Measurements from ENCODE around the gene U2SURP. TPM values are rescaled to one million over a fixed set of nuclear protein-coding genes. Genes with fewer than 3 reads are reported as not detected.

U2SURP gene
- total RNA-seq, 4 donors from 2014 or later = 36.7 to 180 (median 79.3) TPM

DNA sequence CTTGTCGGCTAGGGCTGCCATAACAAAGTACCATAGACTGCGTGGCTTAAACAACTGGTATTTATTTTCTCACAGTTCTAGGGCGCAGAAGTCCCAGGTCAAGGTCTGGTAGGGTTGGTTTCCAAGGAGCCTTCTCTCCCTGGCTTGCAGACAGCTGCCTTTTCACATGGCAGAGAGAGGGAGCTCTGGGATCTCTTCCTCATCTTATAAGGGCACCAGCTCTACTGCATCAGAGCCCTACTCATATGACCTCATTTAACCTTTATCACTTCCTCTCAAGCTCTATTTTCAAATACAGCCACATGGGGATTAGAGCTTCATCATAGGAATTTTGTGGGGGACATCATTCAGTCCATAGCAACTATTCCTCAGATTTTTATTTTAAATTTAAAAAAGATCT lies 20.3 kb upstream of the U2SURP start:
- TF ChIP-seq, protein P1, sequence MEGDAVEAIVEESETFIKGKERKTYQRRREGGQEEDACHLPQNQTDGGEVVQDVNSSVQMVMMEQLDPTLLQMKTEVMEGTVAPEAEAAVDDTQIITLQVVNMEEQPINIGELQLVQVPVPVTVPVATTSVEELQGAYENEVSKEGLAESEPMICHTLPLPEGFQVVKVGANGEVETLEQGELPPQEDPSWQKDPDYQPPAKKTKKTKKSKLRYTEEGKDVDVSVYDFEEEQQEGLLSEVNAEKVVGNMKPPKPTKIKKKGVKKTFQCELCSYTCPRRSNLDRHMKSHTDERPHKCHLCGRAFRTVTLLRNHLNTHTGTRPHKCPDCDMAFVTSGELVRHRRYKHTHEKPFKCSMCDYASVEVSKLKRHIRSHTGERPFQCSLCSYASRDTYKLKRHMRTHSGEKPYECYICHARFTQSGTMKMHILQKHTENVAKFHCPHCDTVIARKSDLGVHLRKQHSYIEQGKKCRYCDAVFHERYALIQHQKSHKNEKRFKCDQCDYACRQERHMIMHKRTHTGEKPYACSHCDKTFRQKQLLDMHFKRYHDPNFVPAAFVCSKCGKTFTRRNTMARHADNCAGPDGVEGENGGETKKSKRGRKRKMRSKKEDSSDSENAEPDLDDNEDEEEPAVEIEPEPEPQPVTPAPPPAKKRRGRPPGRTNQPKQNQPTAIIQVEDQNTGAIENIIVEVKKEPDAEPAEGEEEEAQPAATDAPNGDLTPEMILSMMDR (IDR thresholded peaks at IDR 0.05) = no peak
- TF ChIP-seq POLR2AphosphoS5 (IDR thresholded peaks at IDR 0.05) (no peak), EP300 (IDR thresholded peaks at IDR 0.05; ENCODE audit: low read depth) (no peak), POLR2A (IDR thresholded peaks at IDR 0.05) (no peak)
- intact Hi-C loops (cut with DNase I; ENCODE audit: low total_unique reads) (loop anchor here (5.0 kb wide), 1 partner anchor 144 kb away; no protein-coding TSS in a partner anchor), in situ Hi-C loops (cut with MboI; ENCODE audit: low pct_ligation_motif_present in 1 of 4, low pct_unique_long_range_greater_than_20kb in 1 of 4, low sequenced_read_pairs in 3 of 4) (loop anchor here in 3 of 4 donors (10.0 to 25.0 kb wide), 3 partner anchors 144 to 394 kb away; partner anchors contain the start of genes ATR (in 1 of the 3) and PLS1 (in 1 of the 3))
- WGBS, 2 donors (ENCODE audit: low coverage in 1 of 2) = 70% methylated on average over 3 of the region's 3 CpGs; no CpG with 5 or more reads in 1 of the 2 donors
- H3K27ac ChIP-seq = no peak overlapping the region
- no peak for DNase-seq
- no peaks in the 10 kb centered on the region for H3K36me3 ChIP-seq
- no peak overlapping the region for H3K4me3 ChIP-seq
- H3K9me3 ChIP-seq = no peaks in the 10 kb centered on the region
- H3K4me1 ChIP-seq = no peaks in the 10 kb centered on the region
- peaks cover 20% of the 10 kb centered on the region for H3K27me3 ChIP-seq

DNA sequence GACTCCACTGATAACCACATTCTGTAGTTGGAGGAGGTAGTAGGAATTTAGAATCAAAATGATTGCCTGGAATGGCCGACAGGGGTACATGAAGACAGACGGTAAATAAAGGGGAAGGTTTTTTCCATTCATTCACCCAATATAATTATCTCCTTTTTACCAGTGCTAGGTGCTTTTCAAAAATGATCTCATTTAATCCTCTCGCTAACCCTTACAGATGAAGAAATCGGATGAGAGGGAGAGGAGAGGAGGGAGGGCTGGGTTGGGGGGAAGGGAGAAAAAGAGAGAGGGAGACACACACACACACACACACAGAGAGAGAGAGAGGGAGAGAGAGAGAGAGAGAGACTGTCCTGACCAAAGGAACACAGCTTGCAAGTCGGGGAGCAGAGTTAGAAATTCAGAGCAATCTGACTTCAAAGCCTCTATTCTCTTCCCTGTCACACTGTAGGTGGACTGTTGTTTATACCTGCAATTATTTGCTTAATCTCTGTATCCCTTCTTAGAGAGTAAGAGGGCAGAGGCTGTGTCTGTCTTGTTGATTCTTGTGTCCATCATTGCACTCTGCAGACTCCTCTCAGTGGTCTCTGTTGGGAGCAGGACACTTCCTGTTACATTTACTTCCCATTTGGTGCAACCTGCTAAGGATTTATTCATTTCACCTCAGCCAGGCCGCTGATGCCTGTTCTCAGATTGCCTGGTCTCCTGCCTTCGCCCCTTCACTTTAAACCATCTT lies 19.2 kb upstream of the U2SURP start:
- WGBS, 2 donors (ENCODE audit: low coverage in 1 of 2) = 54 to 66% methylated on average over 7 of the region's 7 CpGs

DNA sequence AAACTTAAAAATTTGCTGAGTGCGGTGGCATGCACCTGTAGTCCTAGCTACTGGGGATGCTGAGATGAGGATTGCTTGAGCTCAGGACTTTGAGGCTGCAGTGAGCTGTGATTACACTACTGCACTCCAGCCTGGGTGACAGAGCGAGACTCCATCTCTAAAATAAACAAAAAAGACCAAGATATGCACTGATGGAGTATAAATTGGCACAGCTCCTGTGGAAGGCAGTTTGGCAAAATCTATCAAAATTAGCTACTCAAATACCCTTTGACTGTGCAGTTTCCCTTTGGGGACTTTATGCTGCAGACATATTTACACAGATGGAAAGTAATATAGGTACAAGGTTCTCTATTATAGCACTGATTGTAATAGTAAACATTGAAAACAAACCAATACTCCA lies 18.1 kb upstream of the U2SURP start:
- Histone ChIP-seq H3K4me3 (no peak overlapping the region), H3K27ac (no peak overlapping the region), H3K9me3 (no peaks in the 10 kb centered on the region), H3K4me1 (peaks cover 0 to 3% (median 0%) of the 10 kb centered on the region in 4 donors), H3K36me3 (no peaks in the 10 kb centered on the region), H3K27me3 (peaks cover 15% of the 10 kb centered on the region)
- in situ Hi-C loops (cut with MboI; ENCODE audit: low pct_ligation_motif_present in 1 of 4, low pct_unique_long_range_greater_than_20kb in 1 of 4, low sequenced_read_pairs in 3 of 4) (loop anchor here in 3 of 4 donors (10.0 to 25.0 kb wide), 3 partner anchors 146 to 396 kb away; partner anchors contain the start of genes ATR (in 1 of the 3) and PLS1 (in 1 of the 3)), intact Hi-C loops (cut with DNase I; ENCODE audit: low total_unique reads) (loop anchor here (5.0 kb wide), 1 partner anchor 146 kb away; no protein-coding TSS in a partner anchor)
- WGBS, 2 donors (ENCODE audit: low coverage in 1 of 2) = 79% methylated on average over 2 of the region's 2 CpGs; no CpG with 5 or more reads in 1 of the 2 donors
- no peak for DNase-seq
- TF ChIP-seq, protein P1 (IDR thresholded peaks at IDR 0.05) = no peak
- no peak for TF ChIP-seq POLR2AphosphoS5 (IDR thresholded peaks at IDR 0.05)
- TF ChIP-seq EP300 (IDR thresholded peaks at IDR 0.05; ENCODE audit: low read depth) = no peak
- no peak for TF ChIP-seq POLR2A (IDR thresholded peaks at IDR 0.05)

More for the DNA sequence above, 19.2 kb upstream of the U2SURP start:
- Histone ChIP-seq H3K9me3 (no peaks in the 10 kb centered on the region), H3K4me3 (no peak overlapping the region), H3K36me3 (no peaks in the 10 kb centered on the region), H3K27ac (no peak overlapping the region), H3K4me1 (peaks cover 0 to 2% (median 0%) of the 10 kb centered on the region in 4 donors), H3K27me3 (peaks cover 20% of the 10 kb centered on the region)
- DNase-seq = no peak
- TF ChIP-seq POLR2A (IDR thresholded peaks at IDR 0.05) (no peak), POLR2AphosphoS5 (IDR thresholded peaks at IDR 0.05) (no peak)
- in situ Hi-C loops (cut with MboI; ENCODE audit: low pct_ligation_motif_present in 1 of 4, low pct_unique_long_range_greater_than_20kb in 1 of 4, low sequenced_read_pairs in 3 of 4) = loop anchor here in 3 of 4 donors (10.0 to 25.0 kb wide), 3 partner anchors 145 to 395 kb away; partner anchors contain the start of genes ATR (in 1 of the 3) and PLS1 (in 1 of the 3)
- intact Hi-C loops (cut with DNase I; ENCODE audit: low total_unique reads) = loop anchor here (5.0 kb wide), 1 partner anchor 145 kb away; no protein-coding TSS in a partner anchor

DNA sequence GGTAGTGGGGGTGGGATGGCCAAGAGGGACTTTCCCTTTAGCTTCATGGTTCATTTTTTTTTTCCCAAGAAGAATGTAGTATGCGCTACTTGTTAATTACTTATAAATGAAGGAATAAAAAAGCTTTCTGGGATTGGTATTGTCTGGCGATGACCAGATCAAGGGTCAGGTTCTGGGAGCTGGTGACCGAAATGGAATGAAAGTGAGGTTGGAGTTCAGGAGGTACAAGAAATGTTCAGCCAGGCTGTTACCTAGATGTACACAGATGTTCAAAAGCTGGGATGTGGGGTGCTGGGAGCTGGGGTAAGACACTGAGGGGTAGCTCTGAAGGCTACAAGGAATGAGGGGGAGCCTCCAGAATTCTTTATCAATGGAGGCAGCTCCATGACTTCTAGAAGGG lies 17.1 kb upstream of the U2SURP start:
- 93 to 96% methylated on average over 2 to 3 of the region's 3 CpGs for WGBS, 2 donors (ENCODE audit: low coverage in 1 of 2)

More for the DNA sequence above, 17.1 kb upstream of the U2SURP start:
- no peak overlapping the region for H3K27ac ChIP-seq
- in situ Hi-C loops (cut with MboI; ENCODE audit: low pct_ligation_motif_present in 1 of 4, low pct_unique_long_range_greater_than_20kb in 1 of 4, low sequenced_read_pairs in 3 of 4) (loop anchor here in 3 of 4 donors (10.0 to 25.0 kb wide), 3 partner anchors 147 to 397 kb away; partner anchors contain the start of genes ATR (in 1 of the 3) and PLS1 (in 1 of the 3)), intact Hi-C loops (cut with DNase I; ENCODE audit: low total_unique reads) (loop anchor here (5.0 kb wide), 1 partner anchor 147 kb away; no protein-coding TSS in a partner anchor)
- peaks cover 0 to 3% (median 0%) of the 10 kb centered on the region in 4 donors for H3K4me1 ChIP-seq
- TF ChIP-seq, protein P1 (IDR thresholded peaks at IDR 0.05) = no peak
- no peak for TF ChIP-seq POLR2AphosphoS5 (IDR thresholded peaks at IDR 0.05)
- TF ChIP-seq EP300 (IDR thresholded peaks at IDR 0.05; ENCODE audit: low read depth) = no peak
- TF ChIP-seq POLR2A (IDR thresholded peaks at IDR 0.05) = no peak
- H3K9me3 ChIP-seq = no peaks in the 10 kb centered on the region
- no peak for DNase-seq
- H3K27me3 ChIP-seq = peaks cover 13% of the 10 kb centered on the region
- H3K36me3 ChIP-seq = no peaks in the 10 kb centered on the region
- H3K4me3 ChIP-seq = no peak overlapping the region
